ENCODE data around the gene COPS6.
A peak's percentile ranks its signal among the peaks of the same experiment; 100 is the strongest.

Gene COPS6

GRCh38 chr7:100079024-100079560 is 9.7 kb upstream of the COPS6 start:
- DNase-seq (ENCODE audit: extremely low read depth, low read depth), result no peak
- no peak for TF ChIP-seq CTCF (IDR thresholded peaks at IDR 0.05; ENCODE audit: low read depth, low read length)

GRCh38 chr7:100080907-100081534 is 7.7 kb upstream of the COPS6 start:
- no peak for DNase-seq (ENCODE audit: extremely low read depth, low read depth)
- TF ChIP-seq CTCF (IDR thresholded peaks at IDR 0.05; ENCODE audit: low read depth, low read length), result no peak

- peak; percentile 79 for TF ChIP-seq CTCF (IDR thresholded peaks at IDR 0.05; ENCODE audit: low read depth, low read length)
- DNase-seq (ENCODE audit: extremely low read depth, low read depth), result peak; percentile 98
Observed at GRCh38 chr7:100081535-100082102, 7.2 kb upstream of the COPS6 start, which contains the start of gene ZNF3. Gene ZNF3, minus strand, starts transcription at chr7:100081723. Its CDS starts 4,366 bp downstream, at chr7:100077357.

- no peak for TF ChIP-seq CTCF (IDR thresholded peaks at IDR 0.05; ENCODE audit: low read depth, low read length)
Observed at GRCh38 chr7:100082978-100083377, 5.8 kb upstream of the COPS6 start.

GRCh38 chr7:100085515-100085914 is 3.3 kb upstream of the COPS6 start:
- no peak for DNase-seq (ENCODE audit: extremely low read depth, low read depth)
- no peak for TF ChIP-seq CTCF (IDR thresholded peaks at IDR 0.05; ENCODE audit: low read depth, low read length)

More at GRCh38 chr7:100082978-100083377, 5.8 kb upstream of the COPS6 start:
- no peak for DNase-seq (ENCODE audit: extremely low read depth, low read depth)

- DNase-seq (ENCODE audit: extremely low read depth, low read depth), result peak; percentile 87
- TF ChIP-seq CTCF (IDR thresholded peaks at IDR 0.05; ENCODE audit: low read depth, low read length), result no peak
Observed at GRCh38 chr7:100087055-100087750, 1.6 kb upstream of the COPS6 start.
